ENCODE results near the gene TMEM198. TPM values are rescaled to one million over a fixed set of nuclear protein-coding genes. Genes with fewer than 3 reads are reported as not detected.

The TMEM198 gene
- total RNA-seq, 1 donor, result 1.1 TPM

DNA sequence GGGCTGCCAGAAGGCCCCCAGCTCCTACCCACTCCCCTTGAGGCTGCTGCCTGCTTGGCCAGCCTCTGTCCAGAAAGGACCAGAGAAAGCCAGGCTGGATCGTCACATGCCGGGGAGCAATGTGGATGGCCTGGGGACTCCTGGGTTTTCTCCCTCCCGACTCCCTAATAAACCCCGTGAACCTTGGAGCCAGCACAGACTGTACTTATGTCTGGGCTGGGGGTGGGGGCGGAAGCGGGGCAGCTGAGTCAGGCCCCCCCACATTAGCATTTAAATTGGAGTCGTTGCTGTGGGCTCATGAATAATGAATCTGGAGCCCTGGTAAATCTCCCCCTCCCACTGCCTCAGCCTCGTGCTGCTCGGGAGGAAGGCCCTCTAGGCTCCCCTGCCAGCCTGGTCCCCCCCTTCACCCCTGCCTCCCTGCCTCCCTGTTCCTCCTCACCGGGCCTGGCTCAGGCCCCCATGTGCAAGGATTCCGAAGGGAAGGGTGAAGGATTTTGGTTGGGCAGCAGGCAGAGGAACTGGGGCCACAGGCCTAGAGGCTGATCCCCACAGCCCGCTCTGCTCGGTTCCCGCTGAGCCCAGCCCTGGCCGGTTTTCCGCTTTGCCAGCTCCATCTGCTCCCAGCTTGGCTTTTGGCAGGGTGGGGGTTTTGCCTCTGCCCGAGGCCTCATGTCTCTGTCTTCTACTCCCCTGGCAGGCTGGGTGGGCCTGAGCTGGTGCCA is 36.9 kb upstream of the TMEM198 start:
- Histone ChIP-seq H3K27me3 (ENCODE audit: insufficient read depth, low read length) (peaks cover 10% of the 10 kb centered on the region), H3K9me3 (ENCODE audit: low read depth, low read length) (no peaks in the 10 kb centered on the region)
- DNase-seq (ENCODE audit: insufficient read length, low spot score, missing footprints), result no peak

GRCh38 chr2:219507581-219508443 is 36.0 kb upstream of the TMEM198 start:
- H3K79me2 ChIP-seq (ENCODE audit: insufficient read depth, low read length), result no peaks in the 10 kb centered on the region
- H2AFZ ChIP-seq (ENCODE audit: low read length), result no peak overlapping the region
- no peak overlapping the region for H3K4me2 ChIP-seq (ENCODE audit: insufficient read depth, low read length)
- peaks cover 31% of the 10 kb centered on the region for H3K36me3 ChIP-seq (ENCODE audit: insufficient read depth, low read length)
- DNase-seq (ENCODE audit: insufficient read length, low spot score, missing footprints), result no peak
- peaks cover 10% of the 10 kb centered on the region for H4K20me1 ChIP-seq (ENCODE audit: insufficient read depth, low read length)
- TF ChIP-seq, protein P1, sequence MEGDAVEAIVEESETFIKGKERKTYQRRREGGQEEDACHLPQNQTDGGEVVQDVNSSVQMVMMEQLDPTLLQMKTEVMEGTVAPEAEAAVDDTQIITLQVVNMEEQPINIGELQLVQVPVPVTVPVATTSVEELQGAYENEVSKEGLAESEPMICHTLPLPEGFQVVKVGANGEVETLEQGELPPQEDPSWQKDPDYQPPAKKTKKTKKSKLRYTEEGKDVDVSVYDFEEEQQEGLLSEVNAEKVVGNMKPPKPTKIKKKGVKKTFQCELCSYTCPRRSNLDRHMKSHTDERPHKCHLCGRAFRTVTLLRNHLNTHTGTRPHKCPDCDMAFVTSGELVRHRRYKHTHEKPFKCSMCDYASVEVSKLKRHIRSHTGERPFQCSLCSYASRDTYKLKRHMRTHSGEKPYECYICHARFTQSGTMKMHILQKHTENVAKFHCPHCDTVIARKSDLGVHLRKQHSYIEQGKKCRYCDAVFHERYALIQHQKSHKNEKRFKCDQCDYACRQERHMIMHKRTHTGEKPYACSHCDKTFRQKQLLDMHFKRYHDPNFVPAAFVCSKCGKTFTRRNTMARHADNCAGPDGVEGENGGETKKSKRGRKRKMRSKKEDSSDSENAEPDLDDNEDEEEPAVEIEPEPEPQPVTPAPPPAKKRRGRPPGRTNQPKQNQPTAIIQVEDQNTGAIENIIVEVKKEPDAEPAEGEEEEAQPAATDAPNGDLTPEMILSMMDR (IDR thresholded peaks at IDR 0.05; ENCODE audit: extremely low read depth, low read depth, low read length), result no peak
- H3K9me3 ChIP-seq (ENCODE audit: low read depth, low read length), result no peaks in the 10 kb centered on the region
- H3K4me3 ChIP-seq (ENCODE audit: insufficient read depth, low read length), result no peak overlapping the region
- no peak overlapping the region for H3K27ac ChIP-seq (ENCODE audit: low read depth, low read length)
- H3K4me1 ChIP-seq (ENCODE audit: insufficient read depth, low read length), result peaks cover 12% of the 10 kb centered on the region
- peaks cover 19% of the 10 kb centered on the region for H3K27me3 ChIP-seq (ENCODE audit: insufficient read depth, low read length)

More for the DNA sequence above, 36.9 kb upstream of the TMEM198 start:
- Histone ChIP-seq H4K20me1 (ENCODE audit: insufficient read depth, low read length) (peaks cover 10% of the 10 kb centered on the region), H3K79me2 (ENCODE audit: insufficient read depth, low read length) (no peaks in the 10 kb centered on the region), H3K36me3 (ENCODE audit: insufficient read depth, low read length) (peaks cover 36% of the 10 kb centered on the region), H3K4me2 (ENCODE audit: insufficient read depth, low read length) (no peak overlapping the region), H2AFZ (ENCODE audit: low read length) (no peak overlapping the region), H3K4me1 (ENCODE audit: insufficient read depth, low read length) (peaks cover 12% of the 10 kb centered on the region), H3K27ac (ENCODE audit: low read depth, low read length) (no peak overlapping the region), H3K4me3 (ENCODE audit: insufficient read depth, low read length) (no peak overlapping the region)
- TF ChIP-seq, protein P1 (IDR thresholded peaks at IDR 0.05; ENCODE audit: extremely low read depth, low read depth, low read length), result no peak

DNA sequence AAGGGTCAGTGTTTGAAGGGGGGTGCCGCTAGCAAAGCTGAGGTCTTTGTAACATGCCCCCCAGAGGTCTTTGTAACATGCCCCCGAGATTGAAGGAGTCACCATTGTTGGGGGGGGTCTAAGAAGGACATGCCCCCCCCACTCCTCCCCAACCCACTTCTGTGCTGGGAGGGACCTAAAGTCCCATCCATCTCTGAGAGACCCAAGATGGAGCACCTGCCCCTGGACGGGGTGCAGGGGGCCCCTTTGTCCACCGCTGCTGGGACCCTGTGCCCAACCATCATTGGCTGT is 35.4 kb upstream of the TMEM198 start:
- peaks cover 12% of the 10 kb centered on the region for H3K4me1 ChIP-seq (ENCODE audit: insufficient read depth, low read length)
- no peak overlapping the region for H3K27ac ChIP-seq (ENCODE audit: low read depth, low read length)
- no peak for DNase-seq (ENCODE audit: insufficient read length, low spot score, missing footprints)
- TF ChIP-seq, protein P1 (IDR thresholded peaks at IDR 0.05; ENCODE audit: extremely low read depth, low read depth, low read length), result no peak
- no peak overlapping the region for H2AFZ ChIP-seq (ENCODE audit: low read length)
- no peaks in the 10 kb centered on the region for H3K79me2 ChIP-seq (ENCODE audit: insufficient read depth, low read length)
- peaks cover 25% of the 10 kb centered on the region for H3K27me3 ChIP-seq (ENCODE audit: insufficient read depth, low read length)
- no peak overlapping the region for H3K4me2 ChIP-seq (ENCODE audit: insufficient read depth, low read length)
- H3K36me3 ChIP-seq (ENCODE audit: insufficient read depth, low read length), result peaks cover 29% of the 10 kb centered on the region
- peaks cover 10% of the 10 kb centered on the region for H4K20me1 ChIP-seq (ENCODE audit: insufficient read depth, low read length)
- no peak overlapping the region for H3K4me3 ChIP-seq (ENCODE audit: insufficient read depth, low read length)
- H3K9me3 ChIP-seq (ENCODE audit: low read depth, low read length), result no peaks in the 10 kb centered on the region
